Body of pancreas (tissue), 4 donors: ENCODE data around the gene PTGDS.

Experiments
- CTCF ChIP-seq, 7 experiments: fragments of 450-650 bp in 4 of 7; fragments of 200-600 bp in 3 of 7; sonication (generic) in 3 of 7; IDR thresholded peaks; one replicate each; pipeline ENCODE4 v1.5.1; 2016 to 2019; ENCODE audit warnings: antibody characterized with exemption in 7 of 7
- POLR2A ChIP-seq, 3 donors: fragments of 450-650 bp; IDR thresholded peaks; one replicate each; pipeline ENCODE4 v1.6.1; 2016; ENCODE audit warnings: antibody characterized with exemption in 3 of 3, mild to moderate bottlenecking in 2 of 3

DNA sequence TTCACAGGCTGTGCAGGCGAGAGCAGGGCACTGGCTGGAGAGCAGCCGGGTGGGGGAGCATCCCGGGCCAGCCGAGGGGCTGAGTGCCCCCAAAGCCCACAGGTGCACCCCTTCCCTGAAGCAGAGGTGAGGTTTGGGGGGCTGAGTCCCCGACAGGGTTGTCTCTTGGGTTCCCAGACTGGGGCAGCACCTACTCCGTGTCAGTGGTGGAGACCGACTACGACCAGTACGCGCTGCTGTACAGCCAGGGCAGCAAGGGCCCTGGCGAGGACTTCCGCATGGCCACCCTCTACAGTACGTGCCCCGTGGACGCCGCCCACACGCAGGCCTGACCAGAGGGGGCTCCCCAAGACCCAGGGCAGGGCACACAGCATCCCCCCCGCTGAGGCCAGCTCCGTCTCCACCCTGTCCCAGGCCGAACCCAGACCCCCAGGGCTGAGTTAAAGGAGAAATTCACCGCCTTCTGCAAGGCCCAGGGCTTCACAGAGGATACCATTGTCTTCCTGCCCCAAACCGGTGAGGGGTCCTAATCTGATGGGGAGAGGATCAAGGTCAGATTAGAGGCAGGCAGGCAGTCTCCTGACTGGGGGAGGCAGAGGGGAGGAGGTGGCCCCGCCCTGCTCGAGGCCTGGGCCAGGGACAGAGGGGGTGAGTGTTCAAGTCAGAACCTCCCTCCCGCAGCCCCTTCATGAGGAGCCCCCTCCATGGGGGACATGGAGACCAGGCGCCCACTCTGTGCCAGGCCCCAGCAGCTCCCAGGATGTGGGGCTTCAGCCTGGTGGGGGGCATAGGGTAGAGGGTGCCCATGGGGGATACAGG, 2.7 kb downstream of the PTGDS start:
- TF ChIP-seq CTCF (IDR thresholded peaks at IDR 0.05) (no peak), POLR2A (IDR thresholded peaks at IDR 0.05) (no peak)
